K562 (cell line): Measurements from ENCODE around the gene ROPN1L. TPM values are rescaled to one million over a fixed set of nuclear protein-coding genes. Genes with fewer than 3 reads are reported as not detected.

Source experiments
- ATAC-seq: fragments of 200-7000 bp; cut with Tn5 transposase; 3 replicates; pipeline ENCODE4 v1.9.1; 2020; ENCODE audit warnings: moderate library complexity
- BruUV-seq: library from RNA; stranded (reverse); fragments of 400-500 nt; replicated peaks from 2 replicates; lab custom pipeline; 2021; lab: Mats Ljungman, UMichigan
- CTCF ChIA-PET: fragments of 300-600 bp; formaldehyde crosslinking; extraction: SDS; loops from one replicate; lab custom pipeline; 2021; ENCODE audit warnings: low intra/inter-chr PET ratio; lab: Yijun Ruan, JAX
- POLR2A ChIA-PET: fragments of 300-600, 350-650 bp; sonication (Branson Sonifier 250); formaldehyde crosslinking; extraction: SDS; loops from one replicate; lab custom pipeline; 2021; ENCODE audit warnings: antibody characterized with exemption, inconsistent platforms; lab: Yijun Ruan, JAX
- DNase-seq, 4 experiments: peaks; one replicate each; pipeline versions ENCODE4 v3.0.0 to v3.0.0-alpha.2; 2011 to 2018; ENCODE audit warnings: low spot score in 3 of 4, mixed read lengths in 3 of 4; ENCODE audit errors: extremely low read depth in 1 of 4
- FAIRE-seq: peaks from 2 replicates; lab custom pipeline; 2011; peaks lifted over from hg19 to GRCh38; lab: Jason Lieb, UNC
- H2AFZ ChIP-seq: 2 replicates; pipeline ENCODE4 v1.6.0; 2011; ENCODE audit warnings: low read depth, low read length, control low read depth, inconsistent platforms
- H3K27ac ChIP-seq: fragments of 200-600 bp; 3 replicates; pipeline ENCODE4 v1.8.0; 2011; ENCODE audit warnings: low read depth, mild to moderate bottlenecking, control low read depth, inconsistent platforms, low read length, moderate library complexity, mixed read lengths; ENCODE audit errors: extremely low read depth
- H3K27me3 ChIP-seq, 2 experiments: fragments of 300-600 bp in 1 of 2; 2 replicates in 1 of 2; 3 replicates in 1 of 2; pipeline versions ENCODE4 v1.6.0 to v1.8.0; 2011; ENCODE audit warnings: inconsistent platforms in 2 of 2, low read length in 2 of 2, mild to moderate bottlenecking in 1 of 2, mixed read lengths in 1 of 2, moderate library complexity in 1 of 2; ENCODE audit not compliant: control insufficient read depth in 2 of 2, insufficient read depth in 2 of 2
- H3K36me3 ChIP-seq: fragments of 300-600 bp; 3 replicates; pipeline ENCODE4 v1.8.0; 2011; ENCODE audit warnings: mild to moderate bottlenecking, low read length, inconsistent platforms; ENCODE audit not compliant: control insufficient read depth, insufficient read depth
- H3K4me1 ChIP-seq, 2 experiments: fragments of 200-600 bp in 1 of 2; replicated peaks in 1 of 2; 2 replicates in 1 of 2; 3 replicates in 1 of 2; pipeline versions ENCODE4 v1.5.1 to v1.8.0; 2011; ENCODE audit warnings: inconsistent platforms in 2 of 2, low read length in 2 of 2, mild to moderate bottlenecking in 1 of 2, mixed read lengths in 1 of 2, moderate library complexity in 1 of 2; ENCODE audit not compliant: control insufficient read depth in 2 of 2, insufficient read depth in 2 of 2
- H3K4me2 ChIP-seq: 2 replicates; pipeline ENCODE4 v1.6.1; 2011; ENCODE audit warnings: low read length, control low read depth, inconsistent platforms, mixed read lengths; ENCODE audit not compliant: insufficient read depth
- H3K4me3 ChIP-seq: fragments of 200-600 bp; sonication (generic), shearing (Covaris generic); 2 replicates; pipeline ENCODE4 v1.5.1; 2016; ENCODE audit warnings: control low read depth, inconsistent platforms
- H3K79me2 ChIP-seq: fragments of 200-600 bp; 3 replicates; pipeline ENCODE4 v1.8.0; 2011; ENCODE audit warnings: low read length, inconsistent platforms; ENCODE audit not compliant: control insufficient read depth, insufficient read depth
- H3K9ac ChIP-seq, 2 experiments: 2 replicates each; pipeline versions ENCODE4 v1.6.0 to v1.6.1; 2011; ENCODE audit warnings: low read depth in 2 of 2, low read length in 2 of 2, control low read depth in 1 of 2, inconsistent platforms in 1 of 2, mild to moderate bottlenecking in 1 of 2, mixed read lengths in 1 of 2; ENCODE audit not compliant: insufficient read depth in 1 of 2
- H3K9me1 ChIP-seq: one replicate; pipeline ENCODE4 v1.6.0; 2011; ENCODE audit warnings: inconsistent platforms, mild to moderate bottlenecking, low read length, moderate library complexity; ENCODE audit not compliant: control insufficient read depth, insufficient read depth
- H3K9me3 ChIP-seq: replicated peaks from 2 replicates; pipeline ENCODE4 v1.5.1; 2011; ENCODE audit warnings: low read depth, low read length, inconsistent platforms; ENCODE audit not compliant: control insufficient read depth, insufficient read depth
- H4K20me1 ChIP-seq: replicated peaks from 2 replicates; pipeline ENCODE4 v1.6.1; 2011; ENCODE audit warnings: low read length, inconsistent platforms, mixed read lengths; ENCODE audit not compliant: control insufficient read depth, insufficient read depth
- ASH1L ChIP-seq: fragments of 450-650 bp; IDR thresholded peaks from 2 replicates; pipeline ENCODE4 v1.6.1; 2018; ENCODE audit warnings: borderline replicate concordance, mild to moderate bottlenecking, low read depth; ENCODE audit not compliant: partially characterized antibody
- BHLHE40 ChIP-seq: IDR thresholded peaks from 2 replicates; pipeline ENCODE4 v1.6.1; 2011; ENCODE audit warnings: low read length, improper control_type of control experiment
- CC2D1A ChIP-seq: fragments of 450-650 bp; IDR thresholded peaks from 2 replicates; pipeline ENCODE4 v1.6.1; 2017; ENCODE audit warnings: mild to moderate bottlenecking
- DPF2 ChIP-seq: fragments of 450-650 bp; IDR thresholded peaks from 2 replicates; pipeline ENCODE4 v1.6.1; 2016
- HLTF ChIP-seq: fragments of 450-650 bp; IDR thresholded peaks from 2 replicates; pipeline ENCODE4 v1.6.1; 2016
- KHSRP ChIP-seq: fragments of 450-650 bp; IDR thresholded peaks from 2 replicates; pipeline ENCODE4 v1.6.1; 2017
- MCM2 ChIP-seq: fragments of 450-650 bp; IDR thresholded peaks from 2 replicates; pipeline ENCODE4 v1.6.1; 2017; ENCODE audit warnings: low read depth, mild to moderate bottlenecking
- NR2F6 ChIP-seq: fragments of 450-650 bp; formaldehyde crosslinking; IDR thresholded peaks from 2 replicates; pipeline ENCODE4 v1.4.0; 2020; ENCODE audit warnings: mild to moderate bottlenecking
- PURB ChIP-seq: sonication (generic); formaldehyde crosslinking; IDR thresholded peaks from 2 replicates; pipeline ENCODE4 v1.9.0; 2021; ENCODE audit warnings: low read depth, mild to moderate bottlenecking, missing genetic modification reagents
- TRIM28 ChIP-seq: fragments of 450-650 bp; IDR thresholded peaks from 2 replicates; pipeline ENCODE4 v1.6.1; 2017
- ZNF444 ChIP-seq: fragments of 250-450 bp; sonication (Bioruptor Pico); IDR thresholded peaks from 2 replicates; pipeline ENCODE4 v1.4.0; 2020; ENCODE audit warnings: mild to moderate bottlenecking, moderate library complexity
- WGBS: fragments of 100-300 bp; shearing (Covaris generic); methylation state at CpG from one replicate; pipeline ENCODE4 v1.1.6; 2016; ENCODE audit warnings: low coverage, mixed read lengths; ENCODE audit not compliant: insufficient coverage; ENCODE audit errors: missing lambda C conversion rate; 5-methylcytosine and 5-hydroxymethylcytosine counted together
- in situ Hi-C: fragments of 300-500 bp; cut with MboI; formaldehyde crosslinking; loops from 4 replicates; pipeline ENCODE4 v1.15.0; 2018; ENCODE audit warnings: inconsistent platforms, mixed read lengths
- intact Hi-C: fragments of 100-400 bp; cut with micrococcal nuclease; formaldehyde crosslinking; loops from 2 replicates; pipeline ENCODE4 v1.14.2; 2022
- polyA plus RNA-seq, 8 experiments: library from polyadenylated mRNA; depleted of rRNA in 4 of 8; stranded (reverse) in 5 of 8; unstranded in 3 of 8; fragments of >200 nt; fragmentation: Nextera tagmentation in 2 of 8; fragmentation: Illumina TruSeq in 1 of 8; extraction: Ambion mirVana in 2 of 8; extraction: Trizol in 1 of 8; gene quantifications; 2 replicates each; pipeline versions ENCODE4 v1.2.1 to v1.2.3, GENCODE V29; 2011 to 2014; ENCODE audit warnings: inconsistent platforms in 1 of 8, missing spikeins in 1 of 8
- total RNA-seq, 7 experiments: library from RNA; depleted of rRNA in 6 of 7; stranded (reverse); fragments of >200 nt in 6 of 7; fragmentation: Illumina TruSeq in 2 of 7; extraction: Trizol in 2 of 7; gene quantifications; 2 replicates each; pipeline versions ENCODE4 v1.2.1 to v1.2.3, GENCODE V29; 2011 to 2021; ENCODE audit warnings: low replicate concordance in 1 of 7
- TF ChIP-seq, protein P1 (sequence below): fragments of 150-350 bp; IDR thresholded peaks from 2 replicates; pipeline ENCODE4 v1.6.1; 2014; ENCODE audit warnings: low read depth, mild to moderate bottlenecking, low read length, borderline replicate concordance
- TF ChIP-seq, protein P2 (sequence below): sonication (generic); formaldehyde crosslinking; IDR thresholded peaks from 2 replicates; pipeline ENCODE4 v1.8.1; 2023; ENCODE audit warnings: missing genetic modification reagents, mild to moderate bottlenecking, borderline replicate concordance

Gene ROPN1L
- total and polyA plus RNA-seq, 9 of the 15 experiments (the other 6 are each of a cell fraction or from before 2014, with no cell fraction given): 0.04 to 0.85 (median 0.24) TPM; not detected in 3

DNA sequence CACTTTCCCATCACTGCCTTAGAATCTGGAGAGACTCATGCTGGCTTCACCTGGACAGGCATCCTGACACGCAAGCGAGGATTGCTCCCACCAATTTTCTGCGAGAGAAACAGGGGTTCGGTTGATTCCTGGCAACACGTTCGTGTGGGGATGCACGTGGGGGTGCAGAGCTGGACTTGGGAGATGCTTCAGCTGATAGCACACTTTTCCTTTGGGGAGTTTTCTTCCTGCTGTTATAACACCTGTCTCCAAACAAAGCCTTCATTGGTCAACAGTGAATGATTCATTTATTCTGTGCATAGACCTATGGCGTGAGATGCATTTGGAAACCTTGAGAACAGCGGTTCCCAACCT lies 50.0 kb downstream of the ROPN1L start:
- ChIA-PET POLR2A (interaction anchor here (2.3 kb wide), 1 partner anchor 15 kb away, joined by 6 read pairs; no protein-coding TSS in a partner anchor), CTCF (no interaction called here)
- Histone ChIP-seq H3K36me3 (no peaks in the 10 kb centered on the region), H3K9me1 (no peaks in the 10 kb centered on the region), H4K20me1 (no peaks in the 10 kb centered on the region), H3K4me3 (no peak overlapping the region), H2AFZ (no peak overlapping the region), H3K4me1 (peaks cover 0 to 6% of the 10 kb centered on the region in 2 experiments; a peak in 1 of 5 replicates), H3K79me2 (no peaks in the 10 kb centered on the region), H3K27ac (no peak overlapping the region), H3K27me3 (peaks cover 35 to 45% of the 10 kb centered on the region in 2 experiments), H3K9ac (no peak overlapping the region), H3K4me2 (no peak overlapping the region), H3K9me3 (peaks cover 6% of the 10 kb centered on the region)
- DNase-seq (no peak), FAIRE-seq (no peak), ATAC-seq (no peak)
- TF ChIP-seq, protein P1, sequence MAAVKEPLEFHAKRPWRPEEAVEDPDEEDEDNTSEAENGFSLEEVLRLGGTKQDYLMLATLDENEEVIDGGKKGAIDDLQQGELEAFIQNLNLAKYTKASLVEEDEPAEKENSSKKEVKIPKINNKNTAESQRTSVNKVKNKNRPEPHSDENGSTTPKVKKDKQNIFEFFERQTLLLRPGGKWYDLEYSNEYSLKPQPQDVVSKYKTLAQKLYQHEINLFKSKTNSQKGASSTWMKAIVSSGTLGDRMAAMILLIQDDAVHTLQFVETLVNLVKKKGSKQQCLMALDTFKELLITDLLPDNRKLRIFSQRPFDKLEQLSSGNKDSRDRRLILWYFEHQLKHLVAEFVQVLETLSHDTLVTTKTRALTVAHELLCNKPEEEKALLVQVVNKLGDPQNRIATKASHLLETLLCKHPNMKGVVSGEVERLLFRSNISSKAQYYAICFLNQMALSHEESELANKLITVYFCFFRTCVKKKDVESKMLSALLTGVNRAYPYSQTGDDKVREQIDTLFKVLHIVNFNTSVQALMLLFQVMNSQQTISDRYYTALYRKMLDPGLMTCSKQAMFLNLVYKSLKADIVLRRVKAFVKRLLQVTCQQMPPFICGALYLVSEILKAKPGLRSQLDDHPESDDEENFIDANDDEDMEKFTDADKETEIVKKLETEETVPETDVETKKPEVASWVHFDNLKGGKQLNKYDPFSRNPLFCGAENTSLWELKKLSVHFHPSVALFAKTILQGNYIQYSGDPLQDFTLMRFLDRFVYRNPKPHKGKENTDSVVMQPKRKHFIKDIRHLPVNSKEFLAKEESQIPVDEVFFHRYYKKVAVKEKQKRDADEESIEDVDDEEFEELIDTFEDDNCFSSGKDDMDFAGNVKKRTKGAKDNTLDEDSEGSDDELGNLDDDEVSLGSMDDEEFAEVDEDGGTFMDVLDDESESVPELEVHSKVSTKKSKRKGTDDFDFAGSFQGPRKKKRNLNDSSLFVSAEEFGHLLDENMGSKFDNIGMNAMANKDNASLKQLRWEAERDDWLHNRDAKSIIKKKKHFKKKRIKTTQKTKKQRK: no peak
- TF ChIP-seq, protein P2, sequence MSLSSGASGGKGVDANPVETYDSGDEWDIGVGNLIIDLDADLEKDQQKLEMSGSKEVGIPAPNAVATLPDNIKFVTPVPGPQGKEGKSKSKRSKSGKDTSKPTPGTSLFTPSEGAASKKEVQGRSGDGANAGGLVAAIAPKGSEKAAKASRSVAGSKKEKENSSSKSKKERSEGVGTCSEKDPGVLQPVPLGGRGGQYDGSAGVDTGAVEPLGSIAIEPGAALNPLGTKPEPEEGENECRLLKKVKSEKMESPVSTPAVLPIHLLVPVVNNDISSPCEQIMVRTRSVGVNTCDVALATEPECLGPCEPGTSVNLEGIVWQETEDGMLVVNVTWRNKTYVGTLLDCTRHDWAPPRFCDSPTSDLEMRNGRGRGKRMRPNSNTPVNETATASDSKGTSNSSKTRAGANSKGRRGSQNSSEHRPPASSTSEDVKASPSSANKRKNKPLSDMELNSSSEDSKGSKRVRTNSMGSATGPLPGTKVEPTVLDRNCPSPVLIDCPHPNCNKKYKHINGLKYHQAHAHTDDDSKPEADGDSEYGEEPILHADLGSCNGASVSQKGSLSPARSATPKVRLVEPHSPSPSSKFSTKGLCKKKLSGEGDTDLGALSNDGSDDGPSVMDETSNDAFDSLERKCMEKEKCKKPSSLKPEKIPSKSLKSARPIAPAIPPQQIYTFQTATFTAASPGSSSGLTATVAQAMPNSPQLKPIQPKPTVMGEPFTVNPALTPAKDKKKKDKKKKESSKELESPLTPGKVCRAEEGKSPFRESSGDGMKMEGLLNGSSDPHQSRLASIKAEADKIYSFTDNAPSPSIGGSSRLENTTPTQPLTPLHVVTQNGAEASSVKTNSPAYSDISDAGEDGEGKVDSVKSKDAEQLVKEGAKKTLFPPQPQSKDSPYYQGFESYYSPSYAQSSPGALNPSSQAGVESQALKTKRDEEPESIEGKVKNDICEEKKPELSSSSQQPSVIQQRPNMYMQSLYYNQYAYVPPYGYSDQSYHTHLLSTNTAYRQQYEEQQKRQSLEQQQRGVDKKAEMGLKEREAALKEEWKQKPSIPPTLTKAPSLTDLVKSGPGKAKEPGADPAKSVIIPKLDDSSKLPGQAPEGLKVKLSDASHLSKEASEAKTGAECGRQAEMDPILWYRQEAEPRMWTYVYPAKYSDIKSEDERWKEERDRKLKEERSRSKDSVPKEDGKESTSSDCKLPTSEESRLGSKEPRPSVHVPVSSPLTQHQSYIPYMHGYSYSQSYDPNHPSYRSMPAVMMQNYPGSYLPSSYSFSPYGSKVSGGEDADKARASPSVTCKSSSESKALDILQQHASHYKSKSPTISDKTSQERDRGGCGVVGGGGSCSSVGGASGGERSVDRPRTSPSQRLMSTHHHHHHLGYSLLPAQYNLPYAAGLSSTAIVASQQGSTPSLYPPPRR (CRISPR knock-in tag): no peak
- TF ChIP-seq TRIM28 (no peak), HLTF (no peak), MCM2 (no peak), PURB (CRISPR knock-in tag) (no peak), DPF2 (no peak), ASH1L (no peak), NR2F6 (no peak), BHLHE40 (no peak), ZNF444 (no peak), KHSRP (no peak), CC2D1A (no peak)
- BruUV-seq: no TSS peak
- WGBS: 11% methylated on average over 9 of the region's 9 CpGs
- in situ Hi-C loops (no loop called here), intact Hi-C loops (no loop called here)
